A549 (cell line): ENCODE results near the gene MS4A2.

Experiments used
- CBX2 ChIP-seq: fragments of 200-600 bp; sonication (generic); IDR thresholded peaks from 2 replicates; pipeline ENCODE4 v1.6.1; 2016; ENCODE audit warnings: low read depth, mild to moderate bottlenecking, borderline replicate concordance
- TF ChIP-seq, protein P1 (sequence below): fragments of >200 bp; sonication (Bioruptor Twin); formaldehyde crosslinking; IDR thresholded peaks from 3 replicates; pipeline ENCODE4 v1.5.1; 2016

GRCh38 chr11:60087239-60087638 lies 1.2 kb upstream of the MS4A2 start:
- TF ChIP-seq, protein P1, sequence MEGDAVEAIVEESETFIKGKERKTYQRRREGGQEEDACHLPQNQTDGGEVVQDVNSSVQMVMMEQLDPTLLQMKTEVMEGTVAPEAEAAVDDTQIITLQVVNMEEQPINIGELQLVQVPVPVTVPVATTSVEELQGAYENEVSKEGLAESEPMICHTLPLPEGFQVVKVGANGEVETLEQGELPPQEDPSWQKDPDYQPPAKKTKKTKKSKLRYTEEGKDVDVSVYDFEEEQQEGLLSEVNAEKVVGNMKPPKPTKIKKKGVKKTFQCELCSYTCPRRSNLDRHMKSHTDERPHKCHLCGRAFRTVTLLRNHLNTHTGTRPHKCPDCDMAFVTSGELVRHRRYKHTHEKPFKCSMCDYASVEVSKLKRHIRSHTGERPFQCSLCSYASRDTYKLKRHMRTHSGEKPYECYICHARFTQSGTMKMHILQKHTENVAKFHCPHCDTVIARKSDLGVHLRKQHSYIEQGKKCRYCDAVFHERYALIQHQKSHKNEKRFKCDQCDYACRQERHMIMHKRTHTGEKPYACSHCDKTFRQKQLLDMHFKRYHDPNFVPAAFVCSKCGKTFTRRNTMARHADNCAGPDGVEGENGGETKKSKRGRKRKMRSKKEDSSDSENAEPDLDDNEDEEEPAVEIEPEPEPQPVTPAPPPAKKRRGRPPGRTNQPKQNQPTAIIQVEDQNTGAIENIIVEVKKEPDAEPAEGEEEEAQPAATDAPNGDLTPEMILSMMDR = no peak
- TF ChIP-seq CBX2 = no peak
